ENCODE results near the gene PDIA4. TPM values are rescaled to one million over a fixed set of nuclear protein-coding genes. Genes with fewer than 3 reads are reported as not detected.

The PDIA4 gene
- total RNA-seq, 1 experiment from 2014 or later, result 281 TPM

DNA sequence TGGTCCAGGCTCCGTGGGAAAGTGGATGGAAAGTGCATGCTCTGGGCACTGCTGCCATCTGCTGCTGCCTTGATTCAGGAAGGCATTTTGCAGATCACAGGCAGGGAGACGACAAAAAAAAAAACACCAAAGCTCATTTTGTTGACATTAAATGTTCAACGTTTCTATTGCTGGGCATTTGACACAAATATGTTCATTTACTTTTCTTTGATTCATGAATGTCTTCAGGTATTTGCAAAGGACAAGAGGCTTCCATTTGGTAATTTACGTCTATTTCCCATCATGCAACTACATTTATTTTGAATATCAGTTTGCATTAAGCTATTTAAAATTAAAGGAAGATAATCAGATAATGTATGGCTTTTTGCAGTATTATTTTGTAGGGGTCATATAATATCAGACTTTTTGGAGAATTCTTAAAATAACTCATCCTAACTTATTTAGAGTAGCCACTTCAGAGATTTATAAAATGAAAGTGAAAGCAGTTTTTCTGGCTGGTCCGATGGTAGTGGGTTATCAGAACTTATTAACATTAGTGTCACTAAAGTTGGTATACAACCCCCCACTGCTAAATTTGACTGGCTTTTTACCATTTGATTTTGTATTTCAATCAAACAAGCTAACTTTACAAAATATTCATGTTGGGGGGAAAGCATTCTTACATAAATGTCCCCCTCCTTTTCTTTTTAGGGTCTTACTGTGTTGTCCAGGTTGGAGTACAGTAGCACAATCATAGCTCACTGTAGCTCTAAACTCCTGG lies 65.3 kb downstream of the PDIA4 start:
- TF ChIP-seq TCF7L2 (IDR thresholded peaks at IDR 0.05; ENCODE audit: low read depth, low read length) (no peak), POLR2AphosphoS5 (IDR thresholded peaks at IDR 0.05; ENCODE audit: low read depth, low read length) (no peak), SIN3A (IDR thresholded peaks at IDR 0.05; ENCODE audit: borderline replicate concordance, insufficient read depth, low read depth, low read length) (no peak), CTCF (IDR thresholded peaks at IDR 0.05) (peak; percentile 93)
- TF ChIP-seq, protein P1, sequence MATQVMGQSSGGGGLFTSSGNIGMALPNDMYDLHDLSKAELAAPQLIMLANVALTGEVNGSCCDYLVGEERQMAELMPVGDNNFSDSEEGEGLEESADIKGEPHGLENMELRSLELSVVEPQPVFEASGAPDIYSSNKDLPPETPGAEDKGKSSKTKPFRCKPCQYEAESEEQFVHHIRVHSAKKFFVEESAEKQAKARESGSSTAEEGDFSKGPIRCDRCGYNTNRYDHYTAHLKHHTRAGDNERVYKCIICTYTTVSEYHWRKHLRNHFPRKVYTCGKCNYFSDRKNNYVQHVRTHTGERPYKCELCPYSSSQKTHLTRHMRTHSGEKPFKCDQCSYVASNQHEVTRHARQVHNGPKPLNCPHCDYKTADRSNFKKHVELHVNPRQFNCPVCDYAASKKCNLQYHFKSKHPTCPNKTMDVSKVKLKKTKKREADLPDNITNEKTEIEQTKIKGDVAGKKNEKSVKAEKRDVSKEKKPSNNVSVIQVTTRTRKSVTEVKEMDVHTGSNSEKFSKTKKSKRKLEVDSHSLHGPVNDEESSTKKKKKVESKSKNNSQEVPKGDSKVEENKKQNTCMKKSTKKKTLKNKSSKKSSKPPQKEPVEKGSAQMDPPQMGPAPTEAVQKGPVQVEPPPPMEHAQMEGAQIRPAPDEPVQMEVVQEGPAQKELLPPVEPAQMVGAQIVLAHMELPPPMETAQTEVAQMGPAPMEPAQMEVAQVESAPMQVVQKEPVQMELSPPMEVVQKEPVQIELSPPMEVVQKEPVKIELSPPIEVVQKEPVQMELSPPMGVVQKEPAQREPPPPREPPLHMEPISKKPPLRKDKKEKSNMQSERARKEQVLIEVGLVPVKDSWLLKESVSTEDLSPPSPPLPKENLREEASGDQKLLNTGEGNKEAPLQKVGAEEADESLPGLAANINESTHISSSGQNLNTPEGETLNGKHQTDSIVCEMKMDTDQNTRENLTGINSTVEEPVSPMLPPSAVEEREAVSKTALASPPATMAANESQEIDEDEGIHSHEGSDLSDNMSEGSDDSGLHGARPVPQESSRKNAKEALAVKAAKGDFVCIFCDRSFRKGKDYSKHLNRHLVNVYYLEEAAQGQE (IDR thresholded peaks at IDR 0.05; ENCODE audit: insufficient read depth in 1 of 2, low read depth in 2 of 2, low read length in 1 of 2), result no peak
- peak overlapping the region; percentile 87 for H3K27ac ChIP-seq (ENCODE audit: low read length)
- CTCF ChIA-PET, result interaction anchor here (0.6 to 1.8 kb wide), 17 partner anchors 22 to 1307 kb away, joined by 3 to 9 read pairs (median 3); no protein-coding TSS in a partner anchor
- no TSS peak for BruUV-seq (replicated peaks)
- POLR2A ChIA-PET, result no interaction called here
- peak; percentile 66 for ATAC-seq
- peak overlapping the region; percentile 73 to 75 for H3K4me3 ChIP-seq (ENCODE audit: low read depth in 2 of 2, low read length in 2 of 2)
- peak; percentile 88 for DNase-seq (ENCODE audit: low read depth, low spot score)
- intact Hi-C loops (cut with micrococcal nuclease; ENCODE audit: unreplicated experiment), result loop anchor here (1.0 to 5.0 kb wide), 3 partner anchors 388 to 696 kb away; no protein-coding TSS in a partner anchor
- no peaks in the 10 kb centered on the region for H3K9me3 ChIP-seq (ENCODE audit: control insufficient read depth, insufficient read depth, low read depth, low read length)
- H3K4me1 ChIP-seq (ENCODE audit: control insufficient read depth, insufficient read depth, low read length), result peaks cover 10% of the 10 kb centered on the region
- H3K36me3 ChIP-seq (ENCODE audit: control insufficient read depth, insufficient read depth, low read length), result no peaks in the 10 kb centered on the region
- no peaks in the 10 kb centered on the region for H3K27me3 ChIP-seq (ENCODE audit: control insufficient read depth, insufficient read depth, low read length)
- in situ Hi-C loops (cut with HindIII; ENCODE audit: low pct_unique_long_range_greater_than_20kb, low sequenced_read_pairs), result no loop called here

DNA sequence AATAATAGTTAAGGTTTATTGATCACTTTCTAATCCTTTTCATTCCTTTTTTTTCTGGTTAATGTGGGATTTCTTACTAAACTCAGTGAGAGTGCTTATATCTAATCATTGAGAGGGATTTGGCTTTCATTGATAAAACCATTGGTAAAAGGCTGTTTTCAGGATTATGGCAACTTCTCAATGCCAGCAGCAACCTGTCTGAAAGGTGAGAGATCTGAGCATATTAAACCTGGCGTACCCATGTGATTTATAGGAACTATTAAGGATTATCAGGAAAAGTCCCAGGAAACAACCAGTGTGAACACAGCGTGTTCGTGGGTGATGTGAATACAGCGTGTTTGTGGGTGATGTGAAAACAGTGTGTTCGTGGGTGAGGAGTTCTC lies 65.9 kb downstream of the PDIA4 start:
- BruUV-seq (replicated peaks), result no TSS peak
- DNase-seq (ENCODE audit: low read depth, low spot score), result no peak
- ChIA-PET CTCF (interaction anchor here (1.0 to 1.8 kb wide), 2 partner anchors 21 to 406 kb away, joined by 3 to 5 read pairs; no protein-coding TSS in a partner anchor), POLR2A (no interaction called here)
- Histone ChIP-seq H3K27ac (ENCODE audit: low read length) (peak overlapping the region; percentile 87), H3K4me3 (ENCODE audit: low read depth in 2 of 2, low read length in 2 of 2) (peak overlapping the region; percentile 73 to 75), H3K27me3 (ENCODE audit: control insufficient read depth, insufficient read depth, low read length) (no peaks in the 10 kb centered on the region), H3K36me3 (ENCODE audit: control insufficient read depth, insufficient read depth, low read length) (no peaks in the 10 kb centered on the region), H3K9me3 (ENCODE audit: control insufficient read depth, insufficient read depth, low read depth, low read length) (no peaks in the 10 kb centered on the region), H3K4me1 (ENCODE audit: control insufficient read depth, insufficient read depth, low read length) (peaks cover 10% of the 10 kb centered on the region)
- intact Hi-C loops (cut with micrococcal nuclease; ENCODE audit: unreplicated experiment) (loop anchor here (1.0 to 5.0 kb wide), 3 partner anchors 387 to 695 kb away; no protein-coding TSS in a partner anchor), in situ Hi-C loops (cut with HindIII; ENCODE audit: low pct_unique_long_range_greater_than_20kb, low sequenced_read_pairs) (no loop called here)
- no peak for TF ChIP-seq TCF7L2 (IDR thresholded peaks at IDR 0.05; ENCODE audit: low read depth, low read length)
- TF ChIP-seq, protein P1 (IDR thresholded peaks at IDR 0.05; ENCODE audit: insufficient read depth in 1 of 2, low read depth in 2 of 2, low read length in 1 of 2), result no peak
- no peak for TF ChIP-seq POLR2AphosphoS5 (IDR thresholded peaks at IDR 0.05; ENCODE audit: low read depth, low read length)
- TF ChIP-seq SIN3A (IDR thresholded peaks at IDR 0.05; ENCODE audit: borderline replicate concordance, insufficient read depth, low read depth, low read length), result no peak
- TF ChIP-seq CTCF (IDR thresholded peaks at IDR 0.05), result no peak
- ATAC-seq, result no peak
